Transverse colon (tissue), 3 donors: Measurements from ENCODE around the gene SLC27A1.

Experiments used
- CTCF ChIP-seq, 5 experiments: fragments of 200-600 bp in 3 of 5; fragments of 450-650 bp in 2 of 5; sonication (generic) in 3 of 5; IDR thresholded peaks; 1 replicate in 2 of 5; 2 replicates in 3 of 5; pipeline ENCODE4 v1.5.1; 2016 to 2017; ENCODE audit warnings: antibody characterized with exemption in 5 of 5, inconsistent platforms in 3 of 5, mild to moderate bottlenecking in 2 of 5, moderate library complexity in 1 of 5
- EP300 ChIP-seq: sonication (generic); formaldehyde crosslinking; IDR thresholded peaks from one replicate; pipeline ENCODE4 v1.6.1; 2017; ENCODE audit warnings: antibody characterized with exemption, low read depth
- POLR2A ChIP-seq: fragments of 450-650 bp; IDR thresholded peaks from one replicate; pipeline ENCODE4 v1.6.1; 2016; ENCODE audit warnings: antibody characterized with exemption, mild to moderate bottlenecking, moderate library complexity

- TF ChIP-seq CTCF (IDR thresholded peaks at IDR 0.05) (no peak), POLR2A (no peak), EP300 (no peak)
Observed at GRCh38 chr19:17457616-17458015, 12.7 kb upstream of the SLC27A1 start.
